Esophagus squamous epithelium (tissue), 4 donors: ENCODE data around the gene CUTC.

Experiments used
- CTCF ChIP-seq, 6 experiments: fragments of 450-650 bp in 4 of 6; fragments of 200-600 bp in 2 of 6; sonication (generic) in 2 of 6; IDR thresholded peaks; one replicate each; pipeline ENCODE4 v1.5.1; 2016 to 2019; ENCODE audit warnings: antibody characterized with exemption in 6 of 6, mild to moderate bottlenecking in 4 of 6, moderate library complexity in 4 of 6
- POLR2A ChIP-seq, 4 donors: fragments of 450-650 bp; IDR thresholded peaks; one replicate each; pipeline ENCODE4 v1.6.1; 2017; ENCODE audit warnings: antibody characterized with exemption in 4 of 4, mild to moderate bottlenecking in 4 of 4, moderate library complexity in 3 of 4

- TF ChIP-seq CTCF (IDR thresholded peaks at IDR 0.05): no peak
- TF ChIP-seq POLR2A (IDR thresholded peaks at IDR 0.05): no peak
These were observed 23.5 kb upstream of the CUTC start for GRCh38 chr10:99708428-99709012.
